Pancreas (tissue), 10 donors: ENCODE results near the gene NKPD1. TPM values are rescaled to one million over a fixed set of nuclear protein-coding genes. Genes with fewer than 3 reads are reported as not detected.
"Not testable (repeated sequence)": the region's sequence is repeated elsewhere in the genome, so short reads cannot be mapped to it uniquely, and the experiment has no call there.

Source experiments
- ATAC-seq, 4 donors: fragments of 200-7000 bp; cut with Tn5 transposase; one replicate each; pipeline versions ENCODE4 v1.8.0 to v1.9.1; 2020; ENCODE audit warnings: mild to moderate bottlenecking in 4 of 4, moderate library complexity in 4 of 4
- DNase-seq, 6 donors: peaks; one replicate each; pipeline ENCODE4 v3.0.0-alpha.2; 2020
- FAIRE-seq: peaks from 2 replicates; lab custom pipeline; 2012; peaks lifted over from hg19 to GRCh38; lab: Jason Lieb, UNC
- H3K27ac ChIP-seq, 4 donors: fragments of 200-600 bp; sonication (generic); 1 replicate in 3 of 4; 2 replicates in 1 of 4; pipeline versions ENCODE4 v1.5.0 to v1.8.0; 2020
- H3K27me3 ChIP-seq, 4 donors: fragments of 200-600 bp; one replicate each; pipeline ENCODE4 v1.8.0; 2021
- H3K36me3 ChIP-seq, 3 donors: fragments of 200-600 bp; sonication (generic) in 1 of 3; one replicate each; pipeline versions ENCODE4 v1.5.0 to v1.8.0; 2020 to 2021
- H3K4me1 ChIP-seq, 3 donors: fragments of 200-600 bp; one replicate each; pipeline ENCODE4 v1.8.0; 2021
- H3K4me3 ChIP-seq, 4 donors: fragments of 200-600 bp; sonication (generic) in 2 of 4; one replicate each; pipeline versions ENCODE4 v1.5.0 to v1.8.0; 2020 to 2021
- H3K9me3 ChIP-seq, 4 donors: fragments of 200-600 bp; one replicate each; pipeline ENCODE4 v1.8.0; 2021
- CTCF ChIP-seq, 4 donors: fragments of 200-600 bp; sonication (generic) in 3 of 4; IDR thresholded peaks; one replicate each; pipeline versions ENCODE4 v1.5.0 to v1.8.0; 2021; ENCODE audit warnings: antibody characterized with exemption in 4 of 4
- WGBS, 2 donors: extraction: QIAGEN DNeasy Blood & Tissue Kit; methylation state at CpG; one replicate each; pipeline ENCODE4 v1.1.7; 2013; 5-methylcytosine and 5-hydroxymethylcytosine counted together
- intact Hi-C, 3 donors: fragments of 100-400 bp; cut with DNase I; formaldehyde crosslinking; loops; one replicate each; pipeline versions ENCODE4 v1.11.1 to v1.14.2; 2022
- polyA plus RNA-seq, 2 donors: library from polyadenylated mRNA; stranded (reverse); fragments of 200-250 nt; gene quantifications; one replicate each; pipeline ENCODE4 v1.2.3, GENCODE V29; 2013
- total RNA-seq, 6 donors: library from RNA; stranded (reverse); fragmentation: NEBNext Ultra II Directional in 4 of 6; extraction: Animal tissue kit (Norgen Biotek cat#: 25700) in 4 of 6; gene quantifications; one replicate each; pipeline versions ENCODE4 v1.2.1 to v1.2.4, GENCODE V29; 2021 to 2023
- donor health status: healthy with polysubstance abuse.
- donor health status: DM: no; HTN: no; CAD: no; lungs with moderate emphysema.
- donor health status: DM: no; HTN: no; CAD: no.
- donor health status: control.
- donor health status: control.
- donor health status: Bipolar disorder and iron deficiency.
- donor health status: DM: yes; HTN: yes; CAD: no.
- donor health status: DM: no; HTN: no; CAD: no.
- donor health status: DM: no; HTN: no; CAD: no.
- donor health status: DM: yes; HTN: yes; CAD: no.

The NKPD1 gene
- total and polyA plus RNA-seq, 8 donors, result 0.03 to 0.33 (median 0.14) TPM; not detected in 4

GRCh38 chr19:45123440-45123850 is 37.3 kb downstream of the NKPD1 start:
- intact Hi-C loops, result no loop called here
- no peak for FAIRE-seq
- H3K27ac ChIP-seq, result no peak overlapping the region

GRCh38 chr19:45122832-45123231 is 38.0 kb downstream of the NKPD1 start:
- no peak for FAIRE-seq
- no peak for DNase-seq

More at GRCh38 chr19:45123440-45123850, 37.3 kb downstream of the NKPD1 start:
- no peaks in the 10 kb centered on the region for H3K36me3 ChIP-seq
- ATAC-seq (no peak), DNase-seq (no peak)
- TF ChIP-seq CTCF (IDR thresholded peaks at IDR 0.05), result no peak
- WGBS, 2 donors, result 63% methylated on average over 9 of the region's 9 CpGs
- H3K9me3 ChIP-seq, result no peaks in the 10 kb centered on the region
- no peaks in the 10 kb centered on the region for H3K27me3 ChIP-seq
- no peaks in the 10 kb centered on the region for H3K4me1 ChIP-seq
- H3K4me3 ChIP-seq, result no peak overlapping the region

GRCh38 chr19:45121827-45122345 is 38.9 kb downstream of the NKPD1 start:
- FAIRE-seq (no peak), DNase-seq (no peak), ATAC-seq (no peak)
- H3K4me1 ChIP-seq, result peaks cover 0 to 9% (median 6%) of the 10 kb centered on the region in 3 donors
- WGBS, 2 donors, result 86 to 89% methylated on average over 11 of the region's 11 CpGs
- no peak overlapping the region for H3K4me3 ChIP-seq
- no peak for TF ChIP-seq CTCF (IDR thresholded peaks at IDR 0.05)
- H3K36me3 ChIP-seq, result no peaks in the 10 kb centered on the region
- H3K27me3 ChIP-seq, result no peaks in the 10 kb centered on the region
- H3K27ac ChIP-seq, result no peak overlapping the region
- intact Hi-C loops, result no loop called here
- no peaks in the 10 kb centered on the region for H3K9me3 ChIP-seq

More at GRCh38 chr19:45122832-45123231, 38.0 kb downstream of the NKPD1 start:
- Histone ChIP-seq H3K4me3 (no peak overlapping the region), H3K4me1 (peaks cover 0 to 3% (median 0%) of the 10 kb centered on the region in 3 donors), H3K9me3 (no peaks in the 10 kb centered on the region), H3K36me3 (no peaks in the 10 kb centered on the region), H3K27me3 (no peaks in the 10 kb centered on the region), H3K27ac (no peak overlapping the region)
- ATAC-seq, result no peak
- WGBS, 2 donors, result 74 to 77% methylated on average over 6 of the region's 6 CpGs
- intact Hi-C loops, result no loop called here
- TF ChIP-seq CTCF (IDR thresholded peaks at IDR 0.05), result no peak

- DNase-seq, result no peak
- no peak for ATAC-seq
- Histone ChIP-seq H3K27me3 (no peaks in the 10 kb centered on the region), H3K27ac (no peak overlapping the region), H3K4me3 (no peak overlapping the region), H3K9me3 (no peaks in the 10 kb centered on the region), H3K4me1 (peaks cover 0 to 9% (median 6%) of the 10 kb centered on the region in 3 donors), H3K36me3 (no peaks in the 10 kb centered on the region)
- WGBS, 2 donors, result 90 to 91% methylated on average over 6 of the region's 6 CpGs
- no peak for FAIRE-seq
- TF ChIP-seq CTCF (IDR thresholded peaks at IDR 0.05), result no peak
- intact Hi-C loops, result no loop called here
Observed at GRCh38 chr19:45119582-45119981, 41.2 kb downstream of the NKPD1 start.

- peak in 1 of 4 donors; percentile 28 for ATAC-seq
- H3K4me1 ChIP-seq, H3K9me3 ChIP-seq, FAIRE-seq, intact Hi-C loops, H3K27ac ChIP-seq, DNase-seq, H3K4me3 ChIP-seq, H3K36me3 ChIP-seq, H3K27me3 ChIP-seq: not testable (repeated sequence)
- WGBS, 2 donors, result 51 to 53% methylated on average over 18 of the region's 18 CpGs
Observed at GRCh38 chr19:45118591-45119355, 42.0 kb downstream of the NKPD1 start.
